T-helper 2 cell treated with Interferon-gamma antibody and Interleukin-4, amounts not matched to agents 100 ng/mL and 5 ng/mL, for 36 hours (primary cell): Measurements from ENCODE around the gene HAL. TPM values are rescaled to one million over a fixed set of nuclear protein-coding genes. Genes with fewer than 3 reads are reported as not detected.

Experiments
- intact Hi-C: fragments of 100-400 bp; cut with micrococcal nuclease; formaldehyde crosslinking; loops from one replicate; pipeline ENCODE4 v1.15.1; 2023
- total RNA-seq: library from RNA; stranded (reverse); gene quantifications from 2 replicates; pipeline ENCODE4 v1.2.3, GENCODE V29; 2022

Gene HAL
- total RNA-seq, 1 donor from 2014 or later = 0.64 TPM

GRCh38 chr12:96014943-96015599 lies 18.9 kb upstream of the HAL start:
- intact Hi-C loops = no loop called here

- intact Hi-C loops = no loop called here
These were observed 11.6 kb upstream of the HAL start for GRCh38 chr12:96007729-96008128.

DNA sequence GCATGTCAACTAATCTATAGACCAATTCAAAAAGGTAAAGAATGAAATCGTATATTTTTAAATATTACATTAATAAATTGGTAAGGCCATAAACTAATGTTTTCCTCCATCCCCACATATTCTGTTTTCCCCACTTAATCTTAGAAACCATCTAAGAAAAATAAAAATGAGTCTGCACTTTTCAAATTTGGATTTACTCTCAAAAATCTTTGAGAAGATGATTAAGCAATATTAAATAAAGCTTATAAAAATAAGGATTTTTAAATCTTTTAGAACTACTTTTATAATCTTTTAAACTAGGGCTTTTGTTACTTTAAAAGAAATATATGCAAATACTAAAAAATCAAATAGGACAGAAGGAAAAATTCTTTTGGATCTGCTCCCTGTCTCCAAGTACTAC lies 10.6 kb upstream of the HAL start:
- intact Hi-C loops = no loop called here

- intact Hi-C loops = no loop called here
These were observed 4.7 kb upstream of the HAL start for GRCh38 chr12:96000858-96001257.

- intact Hi-C loops = loop anchor here (2.0 kb wide), 1 partner anchor 57 kb away; the partner anchor contains the start of genes AMDHD1 and CCDC38
These were observed 3.3 kb upstream of the HAL start for GRCh38 chr12:95999484-95999883.

GRCh38 chr12:95998611-95999286 lies 2.6 kb upstream of the HAL start:
- intact Hi-C loops = loop anchor here (1.0 to 2.0 kb wide), 4 partner anchors 37 to 208 kb away; partner anchors contain the start of genes AMDHD1, CCDC38, LTA4H and NTN4

DNA sequence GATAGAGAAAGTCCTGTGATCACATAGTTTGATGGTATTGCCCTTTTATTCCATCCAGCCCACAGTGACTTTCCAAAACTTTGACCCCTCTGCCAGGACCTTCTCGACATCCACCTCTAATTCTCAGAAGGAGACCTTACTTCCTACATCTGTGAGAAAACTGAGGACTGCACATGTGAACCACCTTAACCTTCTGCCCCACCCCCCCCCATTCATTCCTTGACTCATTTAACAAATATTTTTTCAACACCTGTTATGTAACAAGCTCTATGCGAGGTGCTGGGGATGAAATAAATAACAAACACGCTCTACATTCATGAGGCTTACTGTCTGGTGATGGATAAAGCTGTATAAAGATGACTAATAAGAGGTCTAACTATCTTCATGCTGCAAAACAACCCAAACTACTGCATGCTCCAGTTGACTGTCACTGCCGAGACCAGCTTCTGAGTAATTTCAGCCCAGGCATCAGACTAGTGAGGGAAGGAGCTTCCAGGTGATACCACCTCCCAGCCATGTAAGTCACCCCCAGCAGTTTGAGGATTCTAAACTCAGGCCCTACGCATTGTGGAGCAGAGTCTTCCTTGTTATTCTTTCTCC lies 1.9 kb upstream of the HAL start:
- intact Hi-C loops = loop anchor here (1.0 to 2.0 kb wide), 4 partner anchors 37 to 208 kb away; partner anchors contain the start of genes AMDHD1, CCDC38, LTA4H and NTN4

DNA sequence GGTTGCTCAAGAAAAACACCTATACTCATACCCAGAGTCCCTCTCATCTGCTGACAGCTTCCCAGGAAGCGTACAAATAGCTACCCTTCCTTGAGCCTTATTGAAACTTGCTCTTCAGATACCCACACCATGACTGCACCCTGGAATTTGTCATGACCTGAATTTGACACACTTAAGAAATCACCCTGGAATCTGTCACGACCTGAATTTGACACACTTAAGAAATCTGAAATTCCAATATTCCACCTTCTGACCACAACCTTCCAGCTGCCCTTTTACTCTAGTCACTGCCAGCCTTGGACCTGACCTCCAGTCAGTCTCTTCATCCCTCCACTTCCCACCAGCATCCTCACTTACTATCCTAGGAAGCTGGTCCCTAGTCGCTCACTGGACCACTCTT lies 1.1 kb upstream of the HAL start:
- intact Hi-C loops = no loop called here

- intact Hi-C loops = no loop called here
These were observed 709 bp downstream of the HAL start for GRCh38 chr12:95995238-95996031.

- intact Hi-C loops = no loop called here
These were observed 1.7 kb downstream of the HAL start for GRCh38 chr12:95994476-95994875.

DNA sequence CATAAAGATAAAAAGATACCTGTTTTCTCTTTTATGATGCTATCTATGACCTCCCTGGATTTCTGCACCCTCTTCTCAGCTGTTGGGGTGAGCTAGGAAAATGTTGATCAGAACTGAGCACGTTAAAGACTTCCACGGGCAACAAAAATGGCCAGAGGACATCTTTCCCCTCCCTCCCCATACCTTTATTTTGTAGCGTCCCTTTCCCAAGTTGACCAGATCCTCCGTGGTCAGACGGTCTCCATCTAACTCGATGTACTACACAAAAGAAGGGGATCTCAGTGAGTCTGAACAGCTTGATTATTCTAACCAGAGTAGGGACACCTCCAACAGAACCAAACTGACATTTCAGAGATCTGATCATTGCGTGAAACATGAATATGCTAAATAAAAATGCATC lies 2.2 kb downstream of the HAL start:
- intact Hi-C loops = no loop called here

DNA sequence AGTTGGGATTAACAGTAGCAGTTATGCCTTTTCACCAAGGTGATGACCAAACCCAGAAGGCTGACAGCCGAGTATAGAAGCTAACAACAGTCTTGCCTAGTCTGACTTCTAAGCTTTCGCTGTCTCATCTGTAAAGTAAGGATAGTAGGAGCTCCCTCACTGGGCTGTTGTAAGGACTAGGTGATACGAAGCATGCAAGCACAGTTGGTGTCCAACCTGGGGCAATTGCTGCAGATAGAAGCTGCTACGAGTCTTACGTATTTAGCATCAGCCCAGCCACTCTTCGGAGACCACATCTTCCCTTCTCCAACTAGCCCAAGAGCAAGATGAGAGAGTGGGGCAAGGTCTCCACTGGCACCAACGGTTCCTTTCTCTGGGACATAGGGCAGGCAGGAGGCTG lies 6.0 kb downstream of the HAL start:
- intact Hi-C loops = no loop called here

DNA sequence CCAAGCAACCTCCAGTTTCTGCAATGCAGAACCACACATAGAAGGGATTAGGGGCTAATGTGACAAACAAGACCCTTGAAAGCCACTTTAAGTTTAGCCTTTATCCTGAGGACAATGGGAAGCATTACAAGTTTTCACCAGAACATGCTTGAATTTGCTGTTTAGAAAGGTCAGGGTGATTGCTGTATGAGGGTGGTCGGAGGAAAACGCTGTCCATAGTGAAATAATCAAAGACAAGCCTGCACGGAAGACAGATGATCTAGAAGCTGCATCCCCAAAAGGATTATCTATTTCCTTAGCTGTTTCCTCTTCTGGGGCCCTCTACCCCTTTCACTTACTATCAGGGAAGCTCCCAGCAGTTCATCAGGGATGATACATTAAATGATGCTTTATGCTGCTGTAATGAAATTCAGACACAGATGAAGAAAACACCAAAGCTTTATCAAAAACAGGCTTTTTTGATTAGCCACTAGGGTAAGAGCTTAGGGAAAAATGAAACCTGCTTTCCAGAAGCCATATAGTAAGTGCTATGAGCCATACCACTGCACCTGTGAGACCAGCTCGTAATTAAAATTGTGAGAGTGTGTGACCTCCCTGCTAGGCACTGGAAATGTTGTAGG lies 6.5 kb downstream of the HAL start:
- intact Hi-C loops = no loop called here

DNA sequence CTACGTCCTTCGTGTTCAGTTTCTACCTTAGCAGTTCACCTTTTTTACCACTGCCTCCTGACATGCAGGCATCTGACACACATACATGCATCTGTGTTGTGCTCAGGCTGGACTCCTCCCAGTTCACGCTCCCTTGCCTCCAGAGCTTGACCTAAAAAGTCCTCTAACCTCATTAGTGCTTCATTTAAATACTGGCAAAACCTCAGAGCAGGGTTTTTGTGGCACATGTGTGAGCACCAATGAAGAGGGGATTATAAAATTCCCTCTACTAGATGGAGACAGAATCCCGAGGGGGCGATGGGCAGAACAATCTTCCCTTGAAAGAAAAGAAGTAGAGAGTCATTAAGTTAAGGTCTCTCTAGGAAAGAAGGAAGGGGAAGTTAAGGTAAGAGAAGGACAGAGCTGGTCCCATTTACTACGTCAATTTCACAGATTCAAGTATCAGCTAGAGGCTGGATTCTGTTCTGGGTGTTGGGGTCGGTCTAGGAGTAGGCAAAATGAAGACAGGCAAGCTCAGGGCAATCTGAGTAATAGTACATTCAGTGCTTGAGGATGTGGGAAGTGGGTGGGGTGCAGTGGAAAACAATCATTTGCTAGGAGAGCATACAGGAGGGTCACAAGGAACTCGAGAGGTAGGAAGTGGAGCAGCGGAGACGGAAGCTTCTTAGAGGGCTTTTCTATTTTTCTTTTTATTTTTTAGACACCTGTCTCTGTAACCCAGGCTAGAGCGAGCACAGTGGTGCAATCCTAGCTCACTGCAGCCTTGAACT lies 7.5 kb downstream of the HAL start:
- intact Hi-C loops = no loop called here

DNA sequence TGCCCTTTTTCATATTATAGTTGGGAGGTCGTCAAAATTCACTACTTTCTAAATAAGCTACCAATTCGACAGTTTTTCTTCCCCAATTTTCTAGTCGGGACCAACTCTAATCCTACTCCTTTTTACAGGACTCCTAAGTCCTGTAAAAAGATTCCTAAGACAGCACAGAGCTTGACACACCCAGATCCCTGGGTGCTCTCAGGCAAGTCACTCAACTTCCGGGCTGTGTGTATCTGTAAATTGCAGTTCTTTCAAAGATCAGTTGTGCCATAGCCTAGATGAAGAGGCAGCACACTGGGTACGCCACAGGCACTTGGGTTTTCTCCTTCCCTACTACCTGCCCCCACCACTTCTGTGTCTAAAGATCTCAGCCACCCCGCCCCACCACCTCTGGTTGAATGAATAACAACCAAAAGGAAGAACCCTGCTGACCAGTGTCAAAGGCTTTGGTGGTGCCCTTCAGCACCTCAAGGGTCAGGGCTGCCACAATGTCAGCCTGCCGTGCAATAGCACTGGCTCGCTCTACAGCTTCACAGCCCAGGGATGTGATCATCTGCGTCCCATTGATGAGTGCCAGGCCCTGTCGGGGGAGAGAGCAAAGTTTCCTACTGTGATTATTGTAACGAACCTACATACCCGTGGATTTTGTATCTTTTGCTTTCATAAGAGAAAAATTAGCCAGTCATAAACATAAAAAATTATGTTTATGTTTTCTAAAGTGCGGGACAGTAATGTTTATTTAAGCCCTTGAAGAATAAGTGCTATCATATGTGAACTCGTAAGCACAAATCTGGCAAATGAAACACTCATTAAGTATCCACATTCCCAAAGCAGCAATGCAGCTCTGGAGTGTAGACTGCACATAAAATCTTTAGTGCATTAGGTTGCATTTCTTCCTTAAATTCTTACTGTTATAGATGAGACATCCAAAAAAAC lies 9.2 kb downstream of the HAL start:
- intact Hi-C loops = no loop called here

DNA sequence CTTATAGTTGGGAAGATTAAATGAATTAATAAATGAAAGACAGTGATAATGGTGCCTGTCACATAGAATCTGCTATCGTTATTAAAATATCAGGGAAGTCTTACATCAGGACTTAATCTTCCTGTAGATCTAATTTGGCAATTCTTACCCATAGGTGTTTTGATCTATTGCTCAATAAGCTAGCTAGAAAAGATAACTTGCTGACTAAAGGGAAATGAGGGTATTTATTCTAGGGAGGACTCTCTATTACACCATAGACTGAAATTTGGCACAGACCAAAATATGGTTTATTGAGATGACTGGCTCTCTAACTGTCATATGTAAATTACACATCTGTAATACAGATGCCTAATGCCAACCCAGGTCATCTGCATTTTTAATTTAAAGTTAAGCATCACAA lies 11.5 kb downstream of the HAL start:
- intact Hi-C loops = no loop called here

DNA sequence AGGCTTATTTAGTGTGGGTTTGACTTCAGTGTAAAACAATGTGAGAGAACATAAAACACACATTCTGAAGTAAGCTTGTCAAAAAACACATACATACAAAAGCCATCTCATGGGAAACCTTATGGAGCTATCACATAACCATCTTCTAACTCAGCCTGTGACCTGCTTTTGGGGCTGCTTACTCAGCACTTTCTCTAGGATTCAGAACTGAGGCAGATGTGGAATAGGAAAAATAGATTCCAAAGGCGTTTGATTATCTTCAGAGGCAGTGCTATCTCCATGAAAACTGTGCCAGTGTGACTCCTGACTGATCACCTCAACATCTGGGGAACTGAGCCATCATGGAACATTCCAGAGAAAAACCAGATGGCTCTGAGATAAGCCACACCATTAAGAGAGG lies 13.5 kb downstream of the HAL start:
- intact Hi-C loops = no loop called here

DNA sequence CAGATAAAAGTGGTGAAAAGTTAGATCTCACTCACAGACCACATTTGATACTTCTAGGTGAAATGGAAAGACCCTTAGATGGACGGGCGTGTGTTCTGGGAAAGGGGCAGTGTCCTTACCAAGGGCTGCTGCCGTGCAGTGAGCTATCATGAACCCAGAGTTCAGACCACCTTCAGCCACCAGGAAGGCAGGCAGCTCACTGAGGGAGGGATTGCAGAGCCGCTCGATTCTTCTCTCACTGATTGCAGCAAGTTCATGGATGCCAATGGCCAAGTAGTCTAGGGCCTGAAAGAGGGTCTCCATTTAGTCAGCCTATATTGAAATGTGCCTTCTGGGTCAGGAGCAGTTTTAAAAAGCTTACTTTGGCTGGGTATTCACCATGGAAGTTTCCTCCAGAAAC lies 15.7 kb downstream of the HAL start:
- intact Hi-C loops = no loop called here

DNA sequence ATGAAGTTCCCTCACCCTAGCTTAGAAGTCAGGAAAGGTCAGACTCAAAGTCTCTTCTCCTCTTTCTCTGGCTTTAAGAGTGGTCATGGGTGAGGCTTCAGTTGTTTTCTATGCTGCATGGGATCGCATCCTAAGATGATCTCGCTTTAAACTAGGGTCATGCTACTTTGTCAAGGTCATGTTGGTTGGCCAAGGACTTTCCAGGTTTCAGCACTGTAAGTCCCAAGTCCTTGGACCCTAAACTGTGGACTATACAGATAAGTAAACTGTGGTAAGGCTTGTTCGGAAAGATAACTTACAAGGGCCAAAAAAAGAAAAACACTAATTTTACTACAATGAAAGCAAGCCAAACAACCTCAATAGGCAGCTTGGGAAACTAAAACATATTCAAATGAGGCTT lies 17.4 kb downstream of the HAL start:
- intact Hi-C loops = no loop called here
